NCI-H460 (cell line): Measurements from ENCODE around the gene MANBA. TPM values are rescaled to one million over a fixed set of nuclear protein-coding genes. Genes with fewer than 3 reads are reported as not detected.

Experiments used
- DNase-seq: peaks from one replicate; pipeline ENCODE4 v3.0.0-alpha.2; 2016; ENCODE audit warnings: low read depth; ENCODE audit errors: extremely low read depth
- polyA plus RNA-seq: library from polyadenylated mRNA; depleted of rRNA; stranded (reverse); fragments of >200 nt; gene quantifications from 2 replicates; pipeline ENCODE4 v1.2.3, GENCODE V29; 2014; cell fraction: nucleus; rRNA removed
- total RNA-seq: library from RNA; depleted of rRNA; stranded (reverse); fragments of >200 nt; shearing (Covaris generic); gene quantifications from 2 replicates; pipeline ENCODE4 v1.2.3, GENCODE V29; 2014; rRNA removed

MANBA gene
- total RNA-seq, result 13.1 and 13.6 TPM in 2 replicates
- 8.7 and 14.9 TPM in 2 replicates for polyA plus RNA-seq

DNA sequence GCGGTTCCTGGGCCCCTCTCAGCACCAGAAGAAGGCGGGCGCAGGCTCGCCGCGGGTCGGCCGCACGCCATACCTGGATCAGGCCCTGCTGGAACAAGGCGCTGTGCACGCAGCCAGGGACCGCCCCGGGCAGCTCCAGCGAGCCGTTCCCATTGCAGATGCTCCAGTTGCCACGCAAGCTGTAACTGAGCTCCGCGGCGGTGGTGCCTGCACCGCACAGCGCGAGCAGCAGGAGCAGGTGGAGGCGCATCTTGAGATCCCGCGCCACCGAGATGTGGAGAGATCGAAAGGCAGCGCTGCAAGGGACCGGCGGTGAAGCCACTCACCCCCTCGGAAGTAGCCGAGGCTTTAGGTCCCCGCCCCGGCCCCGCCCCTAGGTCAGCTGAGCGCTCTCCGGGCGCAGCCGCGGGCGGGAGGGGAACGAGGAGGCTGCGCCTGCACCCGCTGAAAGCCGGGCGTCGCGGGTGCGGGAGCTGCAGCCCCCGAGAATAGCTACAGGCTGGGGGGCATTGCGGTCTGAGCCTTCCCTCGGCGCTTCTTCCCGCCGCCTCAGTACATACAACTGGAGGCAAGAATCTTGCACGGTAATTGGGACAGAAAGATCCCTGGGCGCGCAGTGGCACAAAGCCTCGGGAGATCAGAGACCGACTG is at the start of gene MANBA:
Gene MANBA (minus strand): TSS at position 324 of the 651 bp plus-strand sequence. CDS start 74 bp downstream, at position 250.
- DNase-seq, result peak; percentile 59

DNA sequence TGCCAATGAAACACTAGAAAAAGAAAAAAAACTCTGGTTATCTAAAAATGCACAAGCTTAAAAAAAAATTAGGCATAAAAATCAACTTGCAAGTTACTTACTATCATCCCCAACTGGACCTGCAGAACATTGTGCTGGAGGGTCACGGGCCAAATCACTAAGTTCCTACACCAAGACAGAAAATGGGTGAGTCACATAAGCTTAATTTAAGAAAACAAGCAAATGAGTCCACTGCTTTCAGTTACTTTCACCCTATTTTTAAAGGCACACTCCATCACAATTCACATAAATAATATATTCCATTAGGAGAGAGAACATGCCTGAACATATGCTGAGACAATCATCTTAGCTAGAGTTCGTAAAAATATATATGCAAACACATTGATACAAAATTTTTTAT is 48.9 kb upstream of the MANBA start:
- DNase-seq, result no peak

DNA sequence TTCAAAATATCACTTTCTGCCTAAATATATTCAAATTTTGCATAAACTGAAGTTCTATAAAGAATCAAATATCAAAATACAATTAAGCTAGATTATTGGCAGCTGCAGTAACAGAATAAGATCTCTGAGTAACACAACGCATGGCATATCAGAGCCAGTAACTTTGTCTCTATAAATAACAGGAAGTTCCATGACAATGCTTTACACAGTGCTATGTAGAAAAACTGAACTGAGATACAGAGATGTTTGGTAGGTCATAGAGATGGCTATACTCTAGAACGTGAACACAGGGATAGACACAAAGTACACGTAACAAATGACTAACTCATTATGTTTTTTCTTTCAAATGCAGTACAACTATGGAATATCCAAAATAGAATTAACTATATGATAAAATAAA is 48.4 kb upstream of the MANBA start:
- DNase-seq, result no peak

DNA sequence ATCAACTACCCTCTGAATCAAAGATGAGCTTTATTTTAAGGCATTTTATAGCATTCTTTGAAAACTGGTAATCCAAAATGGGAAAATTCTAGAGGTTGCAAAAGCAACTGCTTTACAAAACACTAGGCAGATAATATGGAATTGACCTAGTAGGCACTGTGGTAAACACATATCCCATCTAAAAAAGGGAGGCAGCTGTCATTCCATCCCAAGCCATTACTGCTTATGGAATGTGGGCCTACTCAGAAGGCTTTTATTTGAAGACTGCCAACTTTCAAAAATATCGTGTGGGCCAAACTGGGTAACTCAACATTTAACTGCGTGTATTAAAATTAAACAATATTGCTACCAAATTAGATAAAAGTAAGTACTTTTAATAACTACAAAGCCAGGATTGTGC is 47.2 kb upstream of the MANBA start:
- DNase-seq, result no peak

DNA sequence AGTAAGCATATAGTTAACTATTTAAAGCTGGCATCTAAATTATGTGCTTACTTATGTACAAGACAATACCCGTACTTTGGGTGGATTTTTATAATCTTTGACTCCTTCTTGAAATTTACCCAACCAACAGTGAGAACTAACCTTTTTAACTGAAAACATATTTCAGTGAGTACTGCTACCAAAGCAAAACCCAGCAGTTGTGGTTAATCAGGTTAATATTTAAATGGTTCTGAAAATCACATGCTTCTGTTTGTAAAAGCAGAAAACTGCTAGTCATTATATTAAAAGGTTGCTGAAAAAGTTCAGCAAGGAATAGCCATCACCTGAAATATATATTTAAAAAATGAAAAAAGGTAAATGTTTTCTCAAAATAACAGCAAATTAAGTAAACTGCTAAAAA is 46.6 kb upstream of the MANBA start:
- no peak for DNase-seq

DNA sequence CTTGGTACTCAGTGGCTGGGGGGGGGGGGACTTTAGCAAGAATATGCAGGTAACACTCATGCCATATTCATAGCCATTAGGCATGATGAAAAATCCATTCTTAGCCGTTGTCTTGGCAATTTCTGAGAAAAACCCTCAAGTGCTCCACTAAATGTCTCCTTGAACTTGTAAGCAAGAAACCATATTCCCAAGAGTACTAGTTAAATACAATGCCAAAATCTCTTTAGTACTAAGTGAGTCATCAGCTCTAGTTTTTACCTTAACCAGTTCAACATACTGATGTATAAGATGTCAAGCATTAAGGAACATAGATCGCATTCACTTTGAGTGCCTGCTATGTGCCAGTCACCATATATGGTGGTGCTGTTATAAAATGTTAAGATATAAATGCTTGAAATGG is 39.0 kb upstream of the MANBA start:
- DNase-seq, result no peak

DNA sequence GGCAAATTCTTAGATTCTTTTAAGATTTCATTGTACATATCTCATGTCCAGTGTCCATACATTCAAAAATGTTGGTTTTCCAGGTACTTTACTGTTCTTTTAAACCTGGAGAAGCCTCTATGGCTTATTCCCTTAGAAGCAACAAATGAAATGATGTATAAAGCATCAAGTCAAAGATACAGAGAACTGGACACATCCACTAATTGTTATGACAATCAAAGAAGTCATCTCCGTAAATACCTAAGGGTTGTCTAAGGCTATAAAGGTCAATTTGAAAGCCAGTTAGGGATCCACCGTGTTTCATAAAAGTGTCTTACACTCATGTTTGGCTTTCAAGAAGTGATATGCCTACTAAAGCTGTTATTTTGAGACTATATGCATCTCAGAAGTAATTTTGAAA is 34.2 kb upstream of the MANBA start:
- DNase-seq, result no peak

DNA sequence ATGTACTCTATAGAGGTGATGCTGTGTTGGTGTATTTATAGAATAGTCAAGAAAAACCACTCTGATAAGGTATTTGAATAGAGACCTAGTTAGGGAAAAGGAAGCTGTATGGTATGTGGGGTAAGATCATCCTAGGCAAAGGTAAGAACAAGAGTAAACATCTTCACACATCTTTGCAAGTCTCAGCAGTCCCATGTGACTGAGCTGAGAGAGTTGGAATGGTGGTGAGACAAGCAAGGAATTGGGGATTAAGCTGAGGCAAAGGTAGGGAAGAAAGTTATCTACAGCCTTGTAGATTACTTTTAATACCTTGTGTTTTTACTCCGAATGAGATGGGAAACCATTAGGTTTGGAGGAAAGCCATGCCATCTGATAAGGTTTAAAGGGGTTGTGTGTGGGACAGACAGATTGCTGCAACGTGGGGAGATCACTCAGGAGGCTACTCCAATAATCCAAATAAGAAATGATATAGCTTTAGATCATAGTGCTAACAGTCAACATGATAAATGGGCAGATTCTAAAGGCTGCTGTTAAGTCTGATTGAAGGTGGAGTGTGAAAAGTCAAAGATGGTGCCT is 31.7 kb upstream of the MANBA start:
- no peak for DNase-seq

DNA sequence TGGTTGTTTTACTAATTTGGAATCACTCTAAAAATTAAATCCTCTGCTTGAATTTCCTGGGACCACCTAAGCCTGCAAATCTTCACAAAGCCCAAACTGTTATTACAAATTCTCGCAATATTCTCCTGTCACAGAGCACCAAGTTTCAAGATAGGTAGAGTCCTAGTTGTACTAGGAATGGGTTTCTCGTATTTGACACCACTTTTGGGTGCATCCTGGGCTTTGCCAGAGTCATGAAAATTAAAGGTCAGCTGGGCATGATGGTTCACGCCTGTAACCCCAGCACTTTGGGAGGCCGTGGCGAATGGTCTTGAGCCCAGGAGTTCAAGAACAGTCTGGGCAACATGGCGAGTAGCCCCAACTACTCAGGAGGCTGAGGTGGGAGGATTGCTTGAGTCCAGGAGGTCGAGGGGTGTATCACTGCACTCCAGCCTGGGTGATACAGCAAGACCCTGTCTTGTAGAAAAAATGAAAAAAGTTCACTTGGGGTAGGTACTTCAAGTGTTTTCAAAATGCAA is 30.6 kb upstream of the MANBA start:
- DNase-seq, result no peak

DNA sequence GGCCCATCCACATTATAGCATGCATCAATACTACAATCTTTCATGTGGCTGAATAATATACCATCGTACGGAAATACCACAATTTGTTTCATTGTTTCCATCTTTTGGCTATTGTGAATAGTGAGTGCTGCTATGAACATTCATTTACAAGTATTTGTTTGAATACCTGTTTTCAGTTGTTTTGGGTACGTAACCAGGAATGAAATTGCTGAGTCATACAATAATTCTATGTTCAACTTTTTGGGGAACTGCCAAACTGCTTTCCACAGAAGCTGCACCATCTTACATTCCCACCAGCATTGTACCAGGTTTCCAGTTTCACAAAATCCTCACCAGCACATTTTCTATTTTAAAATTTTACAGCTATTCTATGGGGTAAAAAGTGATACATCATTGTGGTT is 28.5 kb upstream of the MANBA start:
- no peak for DNase-seq

DNA sequence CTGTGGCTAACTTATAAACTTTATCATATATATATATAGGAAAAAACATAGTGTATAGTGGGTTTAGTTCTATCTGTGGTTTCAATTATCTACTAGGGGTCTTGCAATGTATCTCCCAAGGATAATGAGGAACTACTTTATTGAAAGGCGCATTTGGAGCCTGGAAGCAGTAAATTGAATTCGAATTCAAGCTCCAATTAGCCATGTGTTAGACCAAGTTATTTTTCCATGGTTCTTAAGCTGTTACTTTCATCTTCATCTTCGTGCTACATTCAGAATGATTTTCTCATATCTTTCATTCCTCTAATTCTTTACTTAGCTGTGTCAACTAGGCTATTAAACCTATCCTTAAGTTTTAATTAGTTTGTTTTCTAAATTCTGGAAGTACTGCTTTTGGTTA is 27.2 kb upstream of the MANBA start:
- DNase-seq, result no peak

DNA sequence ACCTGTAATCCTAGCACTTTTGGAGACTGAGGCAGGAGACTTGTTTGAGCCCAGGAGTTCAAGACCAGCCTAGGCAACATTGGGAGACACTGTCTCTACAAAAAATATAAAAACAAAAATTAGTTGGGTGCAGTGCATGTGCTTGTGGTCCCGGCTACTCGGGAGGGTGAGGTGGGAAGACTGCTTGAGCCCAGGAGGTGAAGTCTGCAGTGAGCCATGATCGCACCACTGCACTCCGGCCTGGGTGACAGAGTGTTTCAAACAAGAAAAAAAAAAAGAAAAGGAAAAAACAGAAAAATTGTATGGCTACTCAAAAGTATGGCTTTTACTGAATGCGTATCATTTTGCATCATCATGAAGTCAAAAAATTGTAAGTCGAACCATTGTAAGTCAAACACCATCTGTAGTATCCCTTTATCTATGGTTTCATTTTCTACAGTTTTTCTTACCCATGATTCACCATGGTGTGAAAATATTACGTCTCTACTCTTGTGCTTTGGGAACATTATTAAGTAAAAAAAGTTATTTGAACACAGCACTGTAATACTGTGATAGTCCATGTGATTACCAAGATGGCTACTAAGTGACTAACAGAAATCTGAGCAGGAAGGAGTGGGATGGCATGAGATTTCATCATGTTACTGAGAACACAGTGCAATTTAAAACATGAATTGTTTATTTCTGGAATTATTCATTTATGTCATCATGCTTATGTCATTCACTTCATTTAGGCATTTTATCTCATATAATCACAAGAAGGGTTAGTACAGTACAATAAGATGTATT is 26.5 kb upstream of the MANBA start:
- DNase-seq, result peak; percentile 41

DNA sequence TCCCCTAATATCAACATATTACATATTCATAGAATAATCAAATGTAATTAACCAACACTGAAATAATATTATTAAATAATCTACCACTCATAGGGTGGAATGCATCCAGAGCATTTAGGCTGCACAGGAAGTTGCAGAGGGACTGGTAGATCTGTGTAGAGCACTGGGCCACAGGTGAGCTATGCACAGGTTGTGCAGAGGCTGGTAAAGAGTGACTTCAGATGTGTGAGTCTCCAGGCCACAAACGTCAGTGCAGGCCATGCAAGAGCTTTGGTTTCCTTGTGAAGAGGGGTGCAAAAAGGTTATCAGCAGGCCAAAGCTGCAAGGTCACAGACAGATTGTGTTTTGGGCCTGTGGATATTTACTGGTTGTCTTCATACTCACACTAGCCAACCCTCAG is 25.5 kb upstream of the MANBA start:
- DNase-seq, result no peak

DNA sequence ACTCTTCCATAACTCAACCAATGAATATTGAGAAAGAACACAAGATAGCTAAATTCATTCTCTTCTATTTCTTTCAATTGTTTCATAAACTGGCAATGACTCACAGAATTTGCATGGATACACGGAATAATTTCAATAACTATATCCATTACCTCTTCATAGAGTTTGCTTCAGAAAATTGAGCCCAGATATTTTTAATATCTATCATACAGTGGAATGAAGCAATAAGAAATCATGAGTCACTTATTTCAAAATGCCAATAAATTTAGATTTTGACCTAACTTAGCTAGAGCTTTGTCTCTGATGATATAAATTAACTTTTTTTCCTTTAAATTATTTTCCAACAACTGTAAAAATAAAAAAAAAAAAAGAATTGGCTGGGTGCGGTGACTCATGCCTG is 22.2 kb upstream of the MANBA start:
- DNase-seq, result no peak

DNA sequence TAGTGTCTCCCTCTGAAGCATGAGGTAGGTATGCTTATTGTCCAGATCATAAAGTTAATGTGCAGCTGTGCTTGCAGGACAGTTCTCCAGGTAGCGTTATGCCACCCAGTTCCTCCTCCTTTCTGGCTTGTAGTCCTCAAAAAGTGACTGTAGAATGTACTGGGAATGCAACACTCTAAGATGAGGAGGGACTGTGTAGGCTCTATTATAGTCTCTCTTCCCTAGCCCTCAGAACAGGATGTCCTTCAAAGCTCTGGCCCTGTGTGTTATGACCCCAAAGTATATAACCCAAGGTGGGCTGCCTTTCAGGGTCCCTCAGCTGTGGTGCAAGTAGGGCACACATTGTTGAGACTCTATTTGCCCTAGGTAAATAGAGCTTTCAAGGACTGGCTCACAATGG is 20.8 kb upstream of the MANBA start:
- DNase-seq, result no peak

DNA sequence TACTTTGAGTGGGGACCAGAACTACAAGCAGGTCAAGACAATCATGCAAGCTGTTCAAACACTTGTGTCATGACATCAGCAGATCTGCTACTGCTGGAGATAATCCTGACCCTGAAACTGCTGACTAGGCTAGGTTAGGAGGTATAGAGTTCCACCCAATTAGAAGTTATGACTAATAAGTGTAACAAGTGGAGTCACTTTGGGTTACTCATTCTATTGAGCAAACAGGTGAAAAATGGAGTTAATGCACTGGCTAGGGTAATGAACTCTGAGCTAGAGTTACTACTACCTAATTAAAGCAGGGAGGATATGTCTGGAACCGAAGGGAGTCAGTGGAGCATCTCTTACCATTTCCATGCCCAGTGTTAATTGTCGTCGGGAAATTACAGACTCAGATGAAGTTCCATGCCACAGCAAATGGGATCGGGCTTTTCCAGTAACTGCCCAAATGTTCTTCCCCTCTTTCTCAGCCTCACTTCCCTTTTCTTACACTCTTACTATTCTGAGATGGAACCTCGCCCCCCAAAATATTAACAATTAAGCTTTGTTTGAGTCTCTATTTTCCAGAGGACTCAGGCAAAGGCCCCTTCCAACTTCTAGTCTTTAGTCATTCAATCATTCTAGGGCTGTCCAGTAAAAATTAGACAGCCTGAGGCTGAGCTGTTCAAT is 19.8 kb upstream of the MANBA start:
- DNase-seq, result no peak

DNA sequence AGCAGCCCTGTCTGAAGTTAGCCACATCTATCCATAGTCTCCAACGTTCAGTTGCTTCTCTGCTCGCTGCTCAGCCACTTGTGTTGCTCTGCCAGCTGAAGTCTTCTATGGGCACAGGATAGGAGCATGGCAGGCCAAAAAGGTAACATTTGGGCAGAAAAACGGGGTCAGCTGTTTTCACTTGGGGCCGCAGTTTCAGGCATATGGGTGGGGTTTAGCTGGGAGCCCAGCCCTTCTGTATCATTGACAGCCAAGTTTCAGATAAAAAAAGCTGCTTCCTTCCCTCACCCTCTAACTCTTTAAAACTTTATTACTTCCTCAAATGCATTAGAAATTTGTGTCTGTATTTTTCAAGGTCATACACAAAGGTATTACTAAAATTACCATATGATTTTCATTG is 18.4 kb upstream of the MANBA start:
- no peak for DNase-seq

DNA sequence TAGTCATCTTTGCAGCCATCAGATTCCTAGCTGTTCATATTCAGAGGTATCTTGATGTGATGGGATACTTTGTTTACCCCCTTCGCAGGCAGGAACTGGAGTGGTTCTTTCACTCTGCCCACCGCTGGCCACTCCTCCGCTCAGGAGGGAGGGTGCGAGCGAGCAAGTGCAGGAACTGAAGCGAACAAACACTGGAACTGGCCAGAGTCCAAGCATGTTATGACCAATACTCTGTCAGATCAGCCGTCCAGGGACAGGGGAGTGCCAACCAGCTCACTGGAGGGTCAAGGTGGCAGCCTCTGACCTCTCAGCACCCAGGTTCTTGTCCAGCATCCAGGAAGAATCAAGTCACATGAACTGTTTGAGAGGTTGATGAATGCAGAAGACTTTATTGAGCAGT is 18.0 kb upstream of the MANBA start:
- DNase-seq, result no peak

DNA sequence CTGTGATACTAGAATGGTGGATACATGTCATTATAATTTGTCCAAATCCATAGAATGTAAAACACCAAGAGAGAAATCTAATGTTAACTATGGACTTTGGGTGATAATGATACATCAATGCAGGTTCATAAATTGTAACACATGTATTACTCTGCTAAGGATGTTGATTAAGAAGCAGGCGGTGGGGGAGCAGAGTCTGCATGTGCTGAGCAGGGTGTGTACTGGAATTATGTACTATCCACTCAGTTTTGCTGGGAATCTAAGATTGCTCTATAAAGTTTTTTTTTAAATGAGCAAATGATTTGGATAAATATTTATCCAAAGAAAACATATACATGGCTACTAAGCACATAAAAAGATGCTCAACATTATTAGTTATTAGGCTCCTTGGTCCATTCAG is 15.0 kb upstream of the MANBA start:
- DNase-seq, result no peak

DNA sequence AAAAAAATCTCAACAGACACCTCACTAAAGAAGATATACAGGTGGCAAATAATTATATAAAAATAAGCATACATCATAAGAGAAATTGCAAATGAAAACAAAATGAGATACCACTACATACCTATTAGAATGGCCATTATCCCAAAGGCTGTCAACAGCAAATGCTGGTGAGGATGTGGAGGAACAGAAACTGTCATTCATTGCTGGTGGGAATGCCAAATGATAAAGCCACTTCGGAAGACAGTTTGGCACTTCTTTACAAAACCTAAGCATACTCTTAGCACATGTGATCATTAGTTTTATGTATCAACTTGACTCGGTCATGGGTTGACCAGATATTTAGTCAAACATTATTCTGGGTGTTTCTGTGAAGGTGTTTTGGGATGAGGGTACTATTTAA is 13.5 kb upstream of the MANBA start:
- DNase-seq, result no peak

DNA sequence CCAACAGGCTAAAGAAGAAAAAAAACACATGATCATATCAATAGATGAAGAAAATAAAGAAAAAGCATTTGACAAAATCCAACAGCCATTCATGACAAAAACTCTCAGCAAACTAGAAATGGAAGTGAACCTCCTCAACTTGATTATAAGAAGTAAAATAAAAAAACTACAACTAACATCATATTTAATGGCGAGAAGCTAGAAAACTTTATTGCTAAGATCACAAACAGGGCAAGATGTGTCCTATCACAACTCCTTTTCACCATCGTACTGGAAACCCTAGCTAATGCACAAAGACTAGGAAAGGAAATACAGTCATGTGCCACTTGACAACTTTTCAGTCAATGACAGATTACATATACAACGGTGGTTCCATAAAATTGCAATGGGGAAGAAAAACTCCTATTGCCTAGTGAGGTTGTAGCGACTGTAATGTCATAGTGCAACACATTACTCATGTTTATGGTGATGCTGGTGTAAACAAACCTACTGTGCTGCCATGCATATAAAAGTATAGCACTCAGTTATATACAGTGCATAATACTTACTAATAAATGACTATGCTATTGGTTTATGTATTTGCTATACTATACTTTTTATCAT is 12.1 kb upstream of the MANBA start:
- DNase-seq, result no peak
